ENCODE results near the gene KCNQ5.
"Not testable (repeated sequence)": the region's sequence is repeated elsewhere in the genome, so short reads cannot be mapped to it uniquely, and the experiment has no call there.

KCNQ5 gene

GRCh38 chr6:73152556-73152955 lies 530.7 kb downstream of the KCNQ5 start:
- no peak for DNase-seq

GRCh38 chr6:73152966-73153757 lies 531.3 kb downstream of the KCNQ5 start:
- DNase-seq, result no peak

- DNase-seq, result no peak
Measured at GRCh38 chr6:73156793-73157767, 535.2 kb downstream of the KCNQ5 start.

GRCh38 chr6:73157870-73158269 lies 536.0 kb downstream of the KCNQ5 start:
- no peak for DNase-seq

GRCh38 chr6:73169111-73169510 lies 547.2 kb downstream of the KCNQ5 start:
- DNase-seq, result no peak

GRCh38 chr6:73169633-73170032 lies 547.8 kb downstream of the KCNQ5 start:
- no peak for DNase-seq

- no peak for DNase-seq
Measured at GRCh38 chr6:73174646-73175045, 552.8 kb downstream of the KCNQ5 start.

GRCh38 chr6:73176057-73176456 lies 554.2 kb downstream of the KCNQ5 start:
- no peak for DNase-seq

GRCh38 chr6:73177221-73177944 lies 555.5 kb downstream of the KCNQ5 start:
- no peak for DNase-seq

- no peak for DNase-seq
Measured at GRCh38 chr6:73180076-73180738, 558.3 kb downstream of the KCNQ5 start.

- no peak for DNase-seq
Measured at GRCh38 chr6:73180763-73181619, 559.1 kb downstream of the KCNQ5 start.

GRCh38 chr6:73182021-73182607 lies 560.2 kb downstream of the KCNQ5 start:
- DNase-seq, result no peak

GRCh38 chr6:73193302-73193701 lies 571.4 kb downstream of the KCNQ5 start:
- not testable (repeated sequence) for DNase-seq

GRCh38 chr6:73194744-73195143 lies 572.9 kb downstream of the KCNQ5 start:
- no peak for DNase-seq

GRCh38 chr6:73200247-73200646 lies 578.4 kb downstream of the KCNQ5 start:
- no peak for DNase-seq

- no peak for DNase-seq
Measured at GRCh38 chr6:73200735-73201134, 578.9 kb downstream of the KCNQ5 start.

- DNase-seq, result no peak
Measured at GRCh38 chr6:73203098-73203497, 581.2 kb downstream of the KCNQ5 start.

- no peak for DNase-seq
Measured at GRCh38 chr6:73204252-73204651, 582.4 kb downstream of the KCNQ5 start.

- no peak for DNase-seq
Measured at GRCh38 chr6:73207221-73207837, 585.5 kb downstream of the KCNQ5 start.

- DNase-seq, result no peak
Measured at GRCh38 chr6:73209117-73209516, 587.3 kb downstream of the KCNQ5 start.

- no peak for DNase-seq
Measured at GRCh38 chr6:73216859-73217258, 595.0 kb downstream of the KCNQ5 start.

Measured in islet precursor cell (in vitro differentiated cells).